Nephron (organoid): ENCODE data around the gene LAMA3.

Source experiments
- H3K27ac Mint-ChIP-seq, 3 experiments: 2 replicates each; pipeline ENCODE4 v1.8.0; 2020; ENCODE audit warnings: mixed read lengths in 3 of 3, mild to moderate bottlenecking in 2 of 3, moderate library complexity in 1 of 3
- H3K27me3 Mint-ChIP-seq: 2 replicates; pipeline ENCODE4 v1.8.0; 2021; ENCODE audit warnings: low read depth, mild to moderate bottlenecking, moderate library complexity, mixed read lengths
- H3K36me3 Mint-ChIP-seq: 2 replicates; pipeline ENCODE4 v1.8.0; 2020; ENCODE audit warnings: low read depth, mixed read lengths
- H3K4me1 Mint-ChIP-seq: 2 replicates; pipeline ENCODE4 v1.8.0; 2020; ENCODE audit warnings: mixed read lengths
- H3K4me3 Mint-ChIP-seq, 3 experiments: 2 replicates each; pipeline ENCODE4 v1.8.0; 2020; ENCODE audit warnings: mild to moderate bottlenecking in 3 of 3, mixed read lengths in 3 of 3, moderate library complexity in 2 of 3
- H3K9me3 Mint-ChIP-seq: 2 replicates; pipeline ENCODE4 v1.8.0; 2020; ENCODE audit warnings: mixed read lengths
- TF ChIP-seq, protein P1 (sequence below), 3 experiments: fragments of 200-600 bp; sonication (generic); IDR thresholded peaks; one replicate each; pipeline ENCODE4 v1.5.0; 2021; ENCODE audit warnings: antibody characterized with exemption in 3 of 3; ENCODE audit not compliant: unreplicated experiment in 3 of 3

LAMA3 gene

DNA sequence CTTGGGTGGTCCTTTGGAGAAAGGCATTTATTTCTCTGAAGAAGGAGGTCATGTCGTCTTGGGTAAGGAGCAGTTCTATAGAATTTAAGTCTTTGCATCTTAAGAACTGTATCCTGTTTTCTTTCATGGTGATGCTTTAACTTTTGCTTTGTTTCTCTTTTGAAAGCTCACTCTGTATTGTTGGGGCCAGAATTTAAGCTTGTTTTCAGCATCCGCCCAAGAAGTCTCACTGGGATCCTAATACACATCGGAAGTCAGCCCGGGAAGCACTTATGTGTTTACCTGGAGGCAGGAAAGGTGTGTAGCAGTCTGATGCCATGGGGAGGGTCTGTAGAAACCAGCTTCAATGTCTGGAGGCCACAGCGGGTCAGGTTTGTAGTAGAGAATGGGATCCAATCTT lies 260.6 kb downstream of the LAMA3 start:
- TF ChIP-seq, protein P1, sequence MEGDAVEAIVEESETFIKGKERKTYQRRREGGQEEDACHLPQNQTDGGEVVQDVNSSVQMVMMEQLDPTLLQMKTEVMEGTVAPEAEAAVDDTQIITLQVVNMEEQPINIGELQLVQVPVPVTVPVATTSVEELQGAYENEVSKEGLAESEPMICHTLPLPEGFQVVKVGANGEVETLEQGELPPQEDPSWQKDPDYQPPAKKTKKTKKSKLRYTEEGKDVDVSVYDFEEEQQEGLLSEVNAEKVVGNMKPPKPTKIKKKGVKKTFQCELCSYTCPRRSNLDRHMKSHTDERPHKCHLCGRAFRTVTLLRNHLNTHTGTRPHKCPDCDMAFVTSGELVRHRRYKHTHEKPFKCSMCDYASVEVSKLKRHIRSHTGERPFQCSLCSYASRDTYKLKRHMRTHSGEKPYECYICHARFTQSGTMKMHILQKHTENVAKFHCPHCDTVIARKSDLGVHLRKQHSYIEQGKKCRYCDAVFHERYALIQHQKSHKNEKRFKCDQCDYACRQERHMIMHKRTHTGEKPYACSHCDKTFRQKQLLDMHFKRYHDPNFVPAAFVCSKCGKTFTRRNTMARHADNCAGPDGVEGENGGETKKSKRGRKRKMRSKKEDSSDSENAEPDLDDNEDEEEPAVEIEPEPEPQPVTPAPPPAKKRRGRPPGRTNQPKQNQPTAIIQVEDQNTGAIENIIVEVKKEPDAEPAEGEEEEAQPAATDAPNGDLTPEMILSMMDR (IDR thresholded peaks at IDR 0.05; ENCODE audit: unreplicated experiment in 3 of 3): no peak

DNA sequence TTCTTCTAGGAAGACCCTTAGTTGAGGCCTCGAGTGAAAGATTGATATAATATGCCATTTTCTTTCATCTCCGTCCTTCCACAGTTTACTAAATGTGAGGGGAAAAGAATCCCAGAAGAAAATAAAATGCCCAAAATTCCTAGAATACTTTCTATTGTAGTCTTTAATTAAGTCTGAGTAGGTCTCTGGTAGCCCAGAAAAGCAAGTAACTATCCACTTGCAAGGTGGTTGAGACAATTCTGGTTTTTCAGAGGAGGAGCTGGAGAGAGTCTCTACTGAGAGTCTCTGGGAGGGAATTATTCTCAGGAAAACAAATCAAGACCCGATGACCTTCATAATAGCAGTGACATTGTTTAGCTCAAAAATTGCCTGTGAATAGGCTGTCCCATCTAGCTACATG lies 261.4 kb downstream of the LAMA3 start:
- TF ChIP-seq, protein P1 (IDR thresholded peaks at IDR 0.05; ENCODE audit: unreplicated experiment in 3 of 3): no peak
- Mint-ChIP-seq H3K4me3 (no peak overlapping the region), H3K4me1 (no peaks in the 10 kb centered on the region), H3K9me3 (no peaks in the 10 kb centered on the region), H3K36me3 (no peaks in the 10 kb centered on the region), H3K27me3 (peaks cover 8% of the 10 kb centered on the region), H3K27ac (no peak overlapping the region)

More for the DNA sequence above, 260.6 kb downstream of the LAMA3 start:
- Mint-ChIP-seq H3K36me3 (no peaks in the 10 kb centered on the region), H3K27ac (no peak overlapping the region), H3K4me3 (no peak overlapping the region), H3K27me3 (peaks cover 6% of the 10 kb centered on the region), H3K4me1 (no peaks in the 10 kb centered on the region), H3K9me3 (no peaks in the 10 kb centered on the region)

DNA sequence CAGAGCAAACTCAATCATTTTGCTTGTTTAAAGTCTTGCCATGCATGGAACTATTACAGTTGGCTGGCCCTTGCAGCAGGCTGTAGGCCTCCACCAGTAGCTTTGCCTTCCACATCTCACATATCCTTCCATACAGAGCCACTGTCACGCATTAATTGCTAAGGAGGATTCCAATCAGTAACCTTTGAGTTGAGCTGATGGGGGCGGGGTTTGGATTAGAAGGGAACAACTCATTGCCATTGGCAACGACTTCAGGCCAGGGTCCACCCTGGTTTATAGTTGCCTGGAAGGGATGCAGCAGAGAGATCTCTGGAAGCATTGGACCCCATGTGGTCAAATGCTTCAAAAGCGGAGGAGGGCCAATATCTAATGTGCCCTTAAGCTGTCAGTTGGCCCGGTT lies 262.0 kb downstream of the LAMA3 start:
- no peaks in the 10 kb centered on the region for H3K36me3 Mint-ChIP-seq
- no peak overlapping the region for H3K4me3 Mint-ChIP-seq
- H3K9me3 Mint-ChIP-seq: no peaks in the 10 kb centered on the region
- H3K27ac Mint-ChIP-seq: no peak overlapping the region
- no peaks in the 10 kb centered on the region for H3K4me1 Mint-ChIP-seq
- TF ChIP-seq, protein P1 (IDR thresholded peaks at IDR 0.05; ENCODE audit: unreplicated experiment in 3 of 3): no peak
- H3K27me3 Mint-ChIP-seq: peaks cover 11% of the 10 kb centered on the region

DNA sequence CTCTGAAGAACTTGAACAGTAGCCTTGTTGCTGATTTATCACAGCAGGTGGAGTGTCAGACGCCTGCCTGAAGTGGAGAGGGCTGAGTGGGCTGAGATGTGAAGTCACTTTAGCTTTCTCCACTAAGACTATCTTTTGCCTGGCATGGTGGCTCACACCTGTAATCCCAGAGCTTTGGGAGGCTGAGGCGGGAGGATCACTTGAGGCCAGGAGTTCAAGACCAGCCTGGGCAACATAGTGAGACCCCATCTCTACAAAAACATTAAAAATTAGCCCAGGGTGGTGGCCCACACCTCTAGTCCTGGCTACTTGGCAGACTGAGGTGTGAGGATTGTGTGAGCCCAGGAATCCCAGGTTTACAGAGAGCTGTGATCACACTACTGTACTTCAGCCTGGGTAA lies 264.7 kb downstream of the LAMA3 start:
- no peak overlapping the region for H3K27ac Mint-ChIP-seq
- H3K4me1 Mint-ChIP-seq: peaks cover 8% of the 10 kb centered on the region
- H3K9me3 Mint-ChIP-seq: no peaks in the 10 kb centered on the region
- H3K27me3 Mint-ChIP-seq: peaks cover 12% of the 10 kb centered on the region
- no peaks in the 10 kb centered on the region for H3K36me3 Mint-ChIP-seq
- no peak overlapping the region for H3K4me3 Mint-ChIP-seq
- TF ChIP-seq, protein P1 (IDR thresholded peaks at IDR 0.05; ENCODE audit: unreplicated experiment in 3 of 3): no peak

DNA sequence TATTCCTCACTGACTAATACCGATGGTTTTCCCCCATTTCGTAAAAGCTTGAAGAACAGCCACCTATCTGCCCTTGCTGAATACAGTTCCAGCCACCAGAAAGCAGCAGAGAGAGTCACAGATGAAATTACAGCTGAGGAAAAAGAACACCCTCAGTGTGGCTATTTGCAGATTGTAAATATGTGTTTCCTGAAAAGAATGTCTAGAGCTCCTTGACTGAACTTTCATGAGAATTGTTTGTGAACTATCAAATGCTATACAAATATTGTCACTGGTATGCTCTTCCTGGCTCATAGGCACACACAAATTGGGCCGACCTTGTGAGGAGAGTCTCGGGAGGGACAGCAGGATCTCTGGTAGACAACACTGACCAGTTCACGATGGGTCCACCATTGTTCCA lies 267.2 kb downstream of the LAMA3 start:
- no peak overlapping the region for H3K27ac Mint-ChIP-seq
- peaks cover 9% of the 10 kb centered on the region for H3K4me1 Mint-ChIP-seq
- TF ChIP-seq, protein P1 (IDR thresholded peaks at IDR 0.05; ENCODE audit: unreplicated experiment in 3 of 3): no peak
- H3K27me3 Mint-ChIP-seq: peaks cover 7% of the 10 kb centered on the region
- no peaks in the 10 kb centered on the region for H3K9me3 Mint-ChIP-seq
- no peak overlapping the region for H3K4me3 Mint-ChIP-seq
- H3K36me3 Mint-ChIP-seq: no peaks in the 10 kb centered on the region

DNA sequence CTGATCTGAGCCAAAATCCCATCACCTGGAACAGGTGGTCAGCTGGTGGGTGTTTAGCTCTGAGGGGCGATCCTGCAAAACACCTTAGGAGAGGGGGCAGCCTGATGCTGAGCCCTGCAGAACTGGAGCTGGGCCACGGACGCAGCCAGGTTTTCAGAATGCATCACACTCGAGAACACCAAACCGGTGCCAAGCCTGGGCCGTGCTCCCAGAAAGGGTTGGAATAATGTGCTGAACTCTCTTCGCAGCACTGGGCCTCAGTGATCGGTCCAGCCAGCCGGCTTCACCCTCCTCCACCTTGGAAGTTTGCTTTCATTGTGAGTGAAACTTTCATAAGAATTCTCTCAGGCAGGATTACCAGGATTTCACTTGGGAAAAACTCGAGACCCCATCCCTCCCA lies 268.8 kb downstream of the LAMA3 start:
- peaks cover 9% of the 10 kb centered on the region for H3K4me1 Mint-ChIP-seq
- peaks cover 7% of the 10 kb centered on the region for H3K27me3 Mint-ChIP-seq
- no peaks in the 10 kb centered on the region for H3K36me3 Mint-ChIP-seq
- H3K27ac Mint-ChIP-seq: peak overlapping the region in 1 of 3 experiments; percentile 61
- TF ChIP-seq, protein P1 (IDR thresholded peaks at IDR 0.05; ENCODE audit: unreplicated experiment in 3 of 3): no peak
- no peak overlapping the region for H3K4me3 Mint-ChIP-seq
- no peaks in the 10 kb centered on the region for H3K9me3 Mint-ChIP-seq
